K562 (cell line): ENCODE results near the gene TSPAN15. TPM values are rescaled to one million over a fixed set of nuclear protein-coding genes. Genes with fewer than 3 reads are reported as not detected.

ENCODE experiments used
- ATAC-seq: fragments of 200-7000 bp; cut with Tn5 transposase; 3 replicates; pipeline ENCODE4 v1.9.1; 2020; ENCODE audit warnings: moderate library complexity
- BruUV-seq: library from RNA; stranded (reverse); fragments of 400-500 nt; replicated peaks from 2 replicates; lab custom pipeline; 2021; lab: Mats Ljungman, UMichigan
- CTCF ChIA-PET: fragments of 300-600 bp; formaldehyde crosslinking; extraction: SDS; loops from one replicate; lab custom pipeline; 2021; ENCODE audit warnings: low intra/inter-chr PET ratio; lab: Yijun Ruan, JAX
- POLR2A ChIA-PET: fragments of 300-600, 350-650 bp; sonication (Branson Sonifier 250); formaldehyde crosslinking; extraction: SDS; loops from one replicate; lab custom pipeline; 2021; ENCODE audit warnings: antibody characterized with exemption, inconsistent platforms; lab: Yijun Ruan, JAX
- DNase-seq, 4 experiments: peaks; one replicate each; pipeline versions ENCODE4 v3.0.0 to v3.0.0-alpha.2; 2011 to 2018; ENCODE audit warnings: low spot score in 3 of 4, mixed read lengths in 3 of 4; ENCODE audit errors: extremely low read depth in 1 of 4
- FAIRE-seq: peaks from 2 replicates; lab custom pipeline; 2011; peaks lifted over from hg19 to GRCh38; lab: Jason Lieb, UNC
- H2AFZ ChIP-seq: 2 replicates; pipeline ENCODE4 v1.6.0; 2011; ENCODE audit warnings: low read depth, low read length, control low read depth, inconsistent platforms
- H3K27ac ChIP-seq: fragments of 200-600 bp; 3 replicates; pipeline ENCODE4 v1.8.0; 2011; ENCODE audit warnings: low read depth, mild to moderate bottlenecking, control low read depth, inconsistent platforms, low read length, moderate library complexity, mixed read lengths; ENCODE audit errors: extremely low read depth
- H3K27me3 ChIP-seq, 2 experiments: fragments of 300-600 bp in 1 of 2; 2 replicates in 1 of 2; 3 replicates in 1 of 2; pipeline versions ENCODE4 v1.6.0 to v1.8.0; 2011; ENCODE audit warnings: inconsistent platforms in 2 of 2, low read length in 2 of 2, mild to moderate bottlenecking in 1 of 2, mixed read lengths in 1 of 2, moderate library complexity in 1 of 2; ENCODE audit not compliant: control insufficient read depth in 2 of 2, insufficient read depth in 2 of 2
- H3K36me3 ChIP-seq: fragments of 300-600 bp; 3 replicates; pipeline ENCODE4 v1.8.0; 2011; ENCODE audit warnings: mild to moderate bottlenecking, low read length, inconsistent platforms; ENCODE audit not compliant: control insufficient read depth, insufficient read depth
- H3K4me1 ChIP-seq, 2 experiments: fragments of 200-600 bp in 1 of 2; replicated peaks in 1 of 2; 2 replicates in 1 of 2; 3 replicates in 1 of 2; pipeline versions ENCODE4 v1.5.1 to v1.8.0; 2011; ENCODE audit warnings: inconsistent platforms in 2 of 2, low read length in 2 of 2, mild to moderate bottlenecking in 1 of 2, mixed read lengths in 1 of 2, moderate library complexity in 1 of 2; ENCODE audit not compliant: control insufficient read depth in 2 of 2, insufficient read depth in 2 of 2
- H3K4me2 ChIP-seq: 2 replicates; pipeline ENCODE4 v1.6.1; 2011; ENCODE audit warnings: low read length, control low read depth, inconsistent platforms, mixed read lengths; ENCODE audit not compliant: insufficient read depth
- H3K4me3 ChIP-seq: fragments of 200-600 bp; sonication (generic), shearing (Covaris generic); 2 replicates; pipeline ENCODE4 v1.5.1; 2016; ENCODE audit warnings: control low read depth, inconsistent platforms
- H3K79me2 ChIP-seq: fragments of 200-600 bp; 3 replicates; pipeline ENCODE4 v1.8.0; 2011; ENCODE audit warnings: low read length, inconsistent platforms; ENCODE audit not compliant: control insufficient read depth, insufficient read depth
- H3K9ac ChIP-seq, 2 experiments: 2 replicates each; pipeline versions ENCODE4 v1.6.0 to v1.6.1; 2011; ENCODE audit warnings: low read depth in 2 of 2, low read length in 2 of 2, control low read depth in 1 of 2, inconsistent platforms in 1 of 2, mild to moderate bottlenecking in 1 of 2, mixed read lengths in 1 of 2; ENCODE audit not compliant: insufficient read depth in 1 of 2
- H3K9me1 ChIP-seq: one replicate; pipeline ENCODE4 v1.6.0; 2011; ENCODE audit warnings: inconsistent platforms, mild to moderate bottlenecking, low read length, moderate library complexity; ENCODE audit not compliant: control insufficient read depth, insufficient read depth
- H3K9me3 ChIP-seq: replicated peaks from 2 replicates; pipeline ENCODE4 v1.5.1; 2011; ENCODE audit warnings: low read depth, low read length, inconsistent platforms; ENCODE audit not compliant: control insufficient read depth, insufficient read depth
- H4K20me1 ChIP-seq: replicated peaks from 2 replicates; pipeline ENCODE4 v1.6.1; 2011; ENCODE audit warnings: low read length, inconsistent platforms, mixed read lengths; ENCODE audit not compliant: control insufficient read depth, insufficient read depth
- ARID1B ChIP-seq: fragments of 450-650 bp; IDR thresholded peaks from 2 replicates; pipeline ENCODE4 v1.6.1; 2016; ENCODE audit warnings: antibody characterized with exemption, mild to moderate bottlenecking, inconsistent platforms
- CEBPB ChIP-seq: fragments of 450-650 bp; IDR thresholded peaks from 2 replicates; pipeline ENCODE4 v1.6.1; 2016; ENCODE audit warnings: missing genetic modification characterization, missing compliant biosample characterization
- DDX20 ChIP-seq: fragments of 450-650 bp; IDR thresholded peaks from 2 replicates; pipeline ENCODE4 v1.6.1; 2016; ENCODE audit warnings: missing genetic modification characterization, low read depth, mild to moderate bottlenecking, missing compliant biosample characterization, moderate library complexity
- ERF ChIP-seq: fragments of 450-650 bp; formaldehyde crosslinking; IDR thresholded peaks from 2 replicates; pipeline ENCODE4 v1.4.0; 2020; ENCODE audit warnings: mild to moderate bottlenecking, mixed read lengths
- GABPB1 ChIP-seq: sonication (generic); formaldehyde crosslinking; IDR thresholded peaks from 2 replicates; pipeline ENCODE4 v1.8.0; 2022; ENCODE audit warnings: mild to moderate bottlenecking, missing genetic modification reagents
- KLF16 ChIP-seq: IDR thresholded peaks from 2 replicates; pipeline ENCODE4 v1.6.1; 2016; ENCODE audit warnings: antibody characterized with exemption
- LARP7 ChIP-seq: fragments of 450-650 bp; IDR thresholded peaks from 2 replicates; pipeline ENCODE4 v1.6.1; 2016
- TAF15 ChIP-seq: fragments of 200-400 bp; formaldehyde crosslinking; IDR thresholded peaks from 2 replicates; pipeline ENCODE4 v1.6.1; 2017; ENCODE audit warnings: mild to moderate bottlenecking, low read depth, low read length, moderate library complexity
- ZFPM2 ChIP-seq: fragments of 250-450 bp; sonication (Bioruptor Pico); IDR thresholded peaks from 2 replicates; pipeline ENCODE4 v1.5.1; 2022; ENCODE audit warnings: mild to moderate bottlenecking
- WGBS: fragments of 100-300 bp; shearing (Covaris generic); methylation state at CpG from one replicate; pipeline ENCODE4 v1.1.6; 2016; ENCODE audit warnings: low coverage, mixed read lengths; ENCODE audit not compliant: insufficient coverage; ENCODE audit errors: missing lambda C conversion rate; 5-methylcytosine and 5-hydroxymethylcytosine counted together
- in situ Hi-C: fragments of 300-500 bp; cut with MboI; formaldehyde crosslinking; loops from 4 replicates; pipeline ENCODE4 v1.15.0; 2018; ENCODE audit warnings: inconsistent platforms, mixed read lengths
- intact Hi-C: fragments of 100-400 bp; cut with micrococcal nuclease; formaldehyde crosslinking; loops from 2 replicates; pipeline ENCODE4 v1.14.2; 2022
- polyA plus RNA-seq, 8 experiments: library from polyadenylated mRNA; depleted of rRNA in 4 of 8; stranded (reverse) in 5 of 8; unstranded in 3 of 8; fragments of >200 nt; fragmentation: Nextera tagmentation in 2 of 8; fragmentation: Illumina TruSeq in 1 of 8; extraction: Ambion mirVana in 2 of 8; extraction: Trizol in 1 of 8; gene quantifications; 2 replicates each; pipeline versions ENCODE4 v1.2.1 to v1.2.3, GENCODE V29; 2011 to 2014; ENCODE audit warnings: inconsistent platforms in 1 of 8, missing spikeins in 1 of 8
- total RNA-seq, 7 experiments: library from RNA; depleted of rRNA in 6 of 7; stranded (reverse); fragments of >200 nt in 6 of 7; fragmentation: Illumina TruSeq in 2 of 7; extraction: Trizol in 2 of 7; gene quantifications; 2 replicates each; pipeline versions ENCODE4 v1.2.1 to v1.2.3, GENCODE V29; 2011 to 2021; ENCODE audit warnings: low replicate concordance in 1 of 7
- TF ChIP-seq, protein P1 (sequence below): fragments of 450-650 bp; IDR thresholded peaks from 2 replicates; pipeline ENCODE4 v1.6.1; 2018; ENCODE audit not compliant: partially characterized antibody
- TF ChIP-seq, protein P2 (sequence below): fragments of 450-650 bp; IDR thresholded peaks from 2 replicates; pipeline ENCODE4 v1.6.1; 2017; ENCODE audit warnings: mild to moderate bottlenecking, moderate library complexity

TSPAN15 gene
- total and polyA plus RNA-seq, 9 of the 15 experiments (the other 6 are each of a cell fraction or from before 2014, with no cell fraction given): 0.33 to 1.0 (median 0.45) TPM; not detected in 2

DNA sequence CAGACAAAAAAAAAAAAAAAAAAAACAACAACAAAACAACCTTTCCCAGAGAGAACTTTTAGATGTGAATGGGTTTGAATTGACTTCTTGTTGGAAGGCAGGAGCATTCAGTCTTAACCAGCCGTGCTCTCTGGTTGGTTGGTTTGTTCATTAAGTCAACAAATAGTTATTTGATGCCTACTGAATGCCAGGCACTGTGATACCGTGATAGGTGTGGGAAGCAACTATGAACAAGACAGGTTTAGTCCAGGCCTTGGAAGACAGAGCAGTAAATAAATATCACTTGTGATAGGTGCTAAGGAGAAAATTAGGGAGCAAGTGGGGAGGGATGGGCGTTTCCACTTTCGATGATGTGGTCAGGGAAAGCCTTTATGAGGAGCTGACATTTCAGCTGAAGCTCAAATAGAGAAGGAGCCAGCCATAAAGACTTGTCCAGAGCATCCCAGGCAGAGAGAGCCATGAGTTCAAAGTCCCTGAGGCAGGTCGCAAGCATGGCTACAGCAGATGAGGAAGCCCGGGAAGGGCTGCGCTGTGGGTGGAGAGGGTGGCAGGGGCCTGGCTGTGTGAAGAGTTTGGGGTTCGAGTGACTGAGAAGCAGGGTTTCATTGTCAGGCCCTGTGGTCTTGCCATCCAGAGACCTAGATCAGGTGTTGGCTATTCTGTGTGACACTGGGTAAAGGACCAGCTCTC is 8.0 kb downstream of the TSPAN15 start:
- no peaks in the 10 kb centered on the region for H3K79me2 ChIP-seq
- intact Hi-C loops: no loop called here

DNA sequence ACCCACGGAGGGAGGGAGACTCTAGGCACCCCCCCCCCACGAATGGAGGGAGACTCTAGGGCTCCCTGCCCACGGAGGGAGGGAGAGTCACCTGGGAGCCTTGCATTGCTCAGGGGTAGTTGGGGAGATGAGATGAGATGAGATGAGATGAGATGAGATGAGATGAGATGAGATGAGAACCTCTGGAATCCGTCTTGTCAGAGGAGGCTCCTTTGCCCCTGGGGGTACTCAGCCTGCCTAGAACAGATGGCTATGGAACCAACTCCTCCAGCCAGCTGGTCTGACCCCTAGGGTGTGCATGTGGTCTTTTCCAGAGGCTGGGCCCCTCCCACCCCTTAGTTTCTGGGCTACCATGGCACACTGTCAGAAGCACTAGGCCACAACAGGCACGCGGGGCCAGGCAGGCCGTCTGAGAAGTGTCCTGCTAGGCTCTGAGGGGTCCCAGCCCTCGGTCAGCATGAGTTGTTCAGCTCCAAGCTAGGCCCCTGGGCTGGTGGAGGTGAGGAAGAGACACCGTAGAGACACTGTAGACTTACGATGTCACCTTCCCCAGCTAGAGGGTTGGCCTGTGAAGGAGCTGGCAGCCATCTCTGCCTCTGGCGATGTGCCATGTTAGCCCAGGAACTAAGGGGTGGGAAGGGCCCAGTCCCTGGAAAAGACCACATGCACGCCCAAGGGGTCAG is 8.8 kb downstream of the TSPAN15 start:
- H3K79me2 ChIP-seq: no peaks in the 10 kb centered on the region
- H3K27ac ChIP-seq: no peak overlapping the region
- no peak for ATAC-seq
- H3K27me3 ChIP-seq: no peaks in the 10 kb centered on the region
- DNase-seq: no peak
- intact Hi-C loops (no loop called here), in situ Hi-C loops (no loop called here)
- no peak for FAIRE-seq
- peaks cover 6 to 22% of the 10 kb centered on the region in 2 experiments for H3K4me1 ChIP-seq
- H3K4me2 ChIP-seq: no peak overlapping the region
- no peaks in the 10 kb centered on the region for H3K9me3 ChIP-seq
- CTCF ChIA-PET: no interaction called here
- TF ChIP-seq ARID1B (no peak), CEBPB (tag) (no peak), ERF (CRISPR knock-in tag) (no peak), LARP7 (no peak)
- TF ChIP-seq, protein P1, sequence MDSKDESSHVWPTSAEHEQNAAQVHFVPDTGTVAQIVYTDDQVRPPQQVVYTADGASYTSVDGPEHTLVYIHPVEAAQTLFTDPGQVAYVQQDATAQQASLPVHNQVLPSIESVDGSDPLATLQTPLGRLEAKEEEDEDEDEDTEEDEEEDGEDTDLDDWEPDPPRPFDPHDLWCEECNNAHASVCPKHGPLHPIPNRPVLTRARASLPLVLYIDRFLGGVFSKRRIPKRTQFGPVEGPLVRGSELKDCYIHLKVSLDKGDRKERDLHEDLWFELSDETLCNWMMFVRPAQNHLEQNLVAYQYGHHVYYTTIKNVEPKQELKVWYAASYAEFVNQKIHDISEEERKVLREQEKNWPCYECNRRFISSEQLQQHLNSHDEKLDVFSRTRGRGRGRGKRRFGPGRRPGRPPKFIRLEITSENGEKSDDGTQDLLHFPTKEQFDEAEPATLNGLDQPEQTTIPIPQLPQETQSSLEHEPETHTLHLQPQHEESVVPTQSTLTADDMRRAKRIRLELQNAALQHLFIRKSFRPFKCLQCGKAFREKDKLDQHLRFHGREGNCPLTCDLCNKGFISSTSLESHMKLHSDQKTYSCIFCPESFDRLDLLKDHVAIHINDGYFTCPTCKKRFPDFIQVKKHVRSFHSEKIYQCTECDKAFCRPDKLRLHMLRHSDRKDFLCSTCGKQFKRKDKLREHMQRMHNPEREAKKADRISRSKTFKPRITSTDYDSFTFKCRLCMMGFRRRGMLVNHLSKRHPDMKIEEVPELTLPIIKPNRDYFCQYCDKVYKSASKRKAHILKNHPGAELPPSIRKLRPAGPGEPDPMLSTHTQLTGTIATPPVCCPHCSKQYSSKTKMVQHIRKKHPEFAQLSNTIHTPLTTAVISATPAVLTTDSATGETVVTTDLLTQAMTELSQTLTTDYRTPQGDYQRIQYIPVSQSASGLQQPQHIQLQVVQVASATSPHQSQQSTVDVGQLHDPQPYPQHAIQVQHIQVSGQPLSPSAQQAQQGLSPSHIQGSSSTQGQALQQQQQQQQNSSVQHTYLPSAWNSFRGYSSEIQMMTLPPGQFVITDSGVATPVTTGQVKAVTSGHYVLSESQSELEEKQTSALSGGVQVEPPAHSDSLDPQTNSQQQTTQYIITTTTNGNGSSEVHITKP: peak; percentile 92
- TF ChIP-seq, protein P2, sequence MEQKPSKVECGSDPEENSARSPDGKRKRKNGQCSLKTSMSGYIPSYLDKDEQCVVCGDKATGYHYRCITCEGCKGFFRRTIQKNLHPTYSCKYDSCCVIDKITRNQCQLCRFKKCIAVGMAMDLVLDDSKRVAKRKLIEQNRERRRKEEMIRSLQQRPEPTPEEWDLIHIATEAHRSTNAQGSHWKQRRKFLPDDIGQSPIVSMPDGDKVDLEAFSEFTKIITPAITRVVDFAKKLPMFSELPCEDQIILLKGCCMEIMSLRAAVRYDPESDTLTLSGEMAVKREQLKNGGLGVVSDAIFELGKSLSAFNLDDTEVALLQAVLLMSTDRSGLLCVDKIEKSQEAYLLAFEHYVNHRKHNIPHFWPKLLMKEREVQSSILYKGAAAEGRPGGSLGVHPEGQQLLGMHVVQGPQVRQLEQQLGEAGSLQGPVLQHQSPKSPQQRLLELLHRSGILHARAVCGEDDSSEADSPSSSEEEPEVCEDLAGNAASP: no peak
- no peak overlapping the region for H2AFZ ChIP-seq
- 0 out of 4 replicates have a peak overlapping the region, but pooled peaks of 1 of the 2 experiments have one; percentile 0 for H3K9ac ChIP-seq
- H3K9me1 ChIP-seq: no peaks in the 10 kb centered on the region
- no peaks in the 10 kb centered on the region for H3K36me3 ChIP-seq
- no peak overlapping the region for H3K4me3 ChIP-seq
- BruUV-seq: no TSS peak
- WGBS: 37% methylated on average over 12 of the region's 12 CpGs
- POLR2A ChIA-PET: interaction anchor here (0.6 to 0.9 kb wide), 4 partner anchors 10 to 27 kb away, joined by 3 to 5 read pairs (median 4); no protein-coding TSS in a partner anchor
- H4K20me1 ChIP-seq: no peaks in the 10 kb centered on the region

More for the DNA sequence above, 8.0 kb downstream of the TSPAN15 start:
- H4K20me1 ChIP-seq: no peaks in the 10 kb centered on the region
- no peaks in the 10 kb centered on the region for H3K9me1 ChIP-seq
- H3K9ac ChIP-seq: no peak overlapping the region
- ATAC-seq: no peak
- no peaks in the 10 kb centered on the region for H3K36me3 ChIP-seq
- POLR2A ChIA-PET: interaction anchor here (0.6 to 0.9 kb wide), 2 partner anchors 11 to 25 kb away, joined by 4 to 5 read pairs; no protein-coding TSS in a partner anchor
- H3K27ac ChIP-seq: no peak overlapping the region
- WGBS: 24% methylated on average over 8 of the region's 8 CpGs
- CTCF ChIA-PET: interaction anchor here (0.6 kb wide), 1 partner anchor 725 kb away, joined by 3 read pairs; no protein-coding TSS in a partner anchor
- no peak overlapping the region for H3K4me3 ChIP-seq
- TF ChIP-seq KLF16 (no peak), GABPB1 (CRISPR knock-in tag) (0 out of 2 replicates have a peak, but pooled peaks have one; percentile 23), DDX20 (no peak), ZFPM2 (CRISPR knock-in tag) (no peak), TAF15 (no peak)
- DNase-seq: no peak
- no peaks in the 10 kb centered on the region for H3K27me3 ChIP-seq
- FAIRE-seq: no peak
- H2AFZ ChIP-seq: no peak overlapping the region
- no TSS peak for BruUV-seq
- in situ Hi-C loops: no loop called here
- no peaks in the 10 kb centered on the region for H3K9me3 ChIP-seq
- H3K4me1 ChIP-seq: peaks cover 6 to 22% of the 10 kb centered on the region in 2 experiments
- no peak overlapping the region for H3K4me2 ChIP-seq
